H1 (cell line): ENCODE data around the gene ZDHHC8. TPM values are rescaled to one million over a fixed set of nuclear protein-coding genes. Genes with fewer than 3 reads are reported as not detected.

Source experiments
- CTCF ChIA-PET: fragments of 300-600 bp; sonication (Branson Sonifier 250); formaldehyde crosslinking; loops from one replicate; lab custom pipeline; 2021; ENCODE audit not compliant: partially characterized antibody; lab: Charles Lee
- POLR2A ChIA-PET: fragments of 300-600 bp; sonication (Branson Sonifier 250); formaldehyde crosslinking; loops from one replicate; lab custom pipeline; 2021; ENCODE audit warnings: inconsistent platforms; ENCODE audit not compliant: partially characterized antibody; lab: Charles Lee
- DNase-seq, 2 experiments: peaks; one replicate each; pipeline versions ENCODE4 v3.0.0 to v3.0.0-alpha.2; 2010 to 2022; ENCODE audit warnings: low spot score in 2 of 2, low read depth in 1 of 2, mixed read lengths in 1 of 2
- FAIRE-seq: peaks from 2 replicates; lab custom pipeline; 2011; peaks lifted over from hg19 to GRCh38; lab: Jason Lieb, UNC
- H2AFZ ChIP-seq: 2 replicates; pipeline ENCODE4 v1.8.1; 2012; ENCODE audit warnings: low read length, inconsistent platforms
- H2AK5ac ChIP-seq: 2 replicates; pipeline ENCODE4 v1.6.1; 2013; ENCODE audit warnings: low read depth, low read length
- H2BK120ac ChIP-seq: replicated peaks from 2 replicates; pipeline ENCODE3; 2013; ENCODE audit warnings: low read depth, low read length, inconsistent platforms
- H2BK12ac ChIP-seq: 2 replicates; pipeline ENCODE4 v1.6.1; 2013; ENCODE audit warnings: low read depth, low read length
- H2BK15ac ChIP-seq: 2 replicates; pipeline ENCODE4 v1.6.1; 2013; ENCODE audit warnings: low read length
- H2BK20ac ChIP-seq: 2 replicates; pipeline ENCODE4 v1.6.1; 2013; ENCODE audit warnings: low read length
- H2BK5ac ChIP-seq: 2 replicates; pipeline ENCODE4 v1.6.1; 2013; ENCODE audit warnings: low read depth, low read length
- H3K14ac ChIP-seq: 2 replicates; pipeline ENCODE4 v1.6.1; 2013; ENCODE audit warnings: inconsistent platforms; ENCODE audit not compliant: insufficient read length
- H3K18ac ChIP-seq: 2 replicates; pipeline ENCODE4 v1.6.1; 2013; ENCODE audit warnings: low read length; ENCODE audit errors: extremely low read depth
- H3K23ac ChIP-seq: 2 replicates; pipeline ENCODE4 v1.6.1; 2013; ENCODE audit warnings: inconsistent platforms; ENCODE audit not compliant: insufficient read length
- H3K23me2 ChIP-seq: 2 replicates; pipeline ENCODE4 v1.6.1; 2013; ENCODE audit warnings: low read depth, low read length
- H3K27ac ChIP-seq: 2 replicates; pipeline ENCODE4 v1.6.1; 2011; ENCODE audit warnings: low read depth, low read length, inconsistent platforms
- H3K27me3 ChIP-seq, 4 experiments: replicated peaks in 1 of 4; 1 replicate in 1 of 4; 2 replicates in 3 of 4; pipeline versions ENCODE4 v1.6.1 to v1.8.1; 2011 to 2013; ENCODE audit warnings: low read length in 3 of 4, mild to moderate bottlenecking in 3 of 4, inconsistent platforms in 2 of 4, mixed read lengths in 2 of 4, moderate library complexity in 1 of 4; ENCODE audit not compliant: control insufficient read depth in 3 of 4, insufficient read depth in 3 of 4; ENCODE audit errors: extremely low read depth in 1 of 4
- H3K36me3 ChIP-seq, 4 experiments: 2 replicates each; pipeline versions ENCODE4 v1.6.1 to v1.8.1; 2011 to 2013; ENCODE audit warnings: mild to moderate bottlenecking in 4 of 4, low read length in 3 of 4, moderate library complexity in 2 of 4, control low read depth in 1 of 4, inconsistent platforms in 1 of 4; ENCODE audit not compliant: insufficient read depth in 4 of 4, control insufficient read depth in 2 of 4
- H3K4ac ChIP-seq: replicated peaks from 2 replicates; pipeline ENCODE3; 2013; ENCODE audit warnings: low read length, low read depth, mixed read lengths, inconsistent platforms; ENCODE audit not compliant: insufficient read length
- H3K4me1 ChIP-seq, 4 experiments: replicated peaks in 1 of 4; 1 replicate in 1 of 4; 2 replicates in 3 of 4; pipeline versions ENCODE4 v1.6.1 to v1.8.1; 2011 to 2013; ENCODE audit warnings: low read length in 3 of 4, inconsistent platforms in 2 of 4, mixed read lengths in 1 of 4; ENCODE audit not compliant: insufficient read depth in 4 of 4, control insufficient read depth in 3 of 4
- H3K4me2 ChIP-seq, 2 experiments: 2 replicates each; pipeline versions ENCODE4 v1.6.1 to v1.8.1; 2011 to 2013; ENCODE audit warnings: low read depth in 2 of 2, low read length in 2 of 2, control low read depth in 1 of 2, inconsistent platforms in 1 of 2, mild to moderate bottlenecking in 1 of 2; ENCODE audit not compliant: insufficient read depth in 1 of 2
- H3K4me3 ChIP-seq, 4 experiments: fragments of 200-600, 300-600 bp in 1 of 4; sonication (generic), shearing (Covaris generic), sonication (Bioruptor Twin) in 1 of 4; 2 replicates each; pipeline versions ENCODE4 v1.5.1 to v1.8.1; 2011 to 2016; ENCODE audit warnings: low read length in 4 of 4, low read depth in 3 of 4, control low read depth in 2 of 4, inconsistent platforms in 2 of 4, mild to moderate bottlenecking in 2 of 4, mixed read lengths in 1 of 4, moderate library complexity in 1 of 4; ENCODE audit not compliant: insufficient read depth in 2 of 4; ENCODE audit errors: extremely low read depth in 1 of 4
- H3K56ac ChIP-seq: replicated peaks from 2 replicates; pipeline ENCODE3; 2013; ENCODE audit warnings: low read depth, mild to moderate bottlenecking, mixed read lengths, low read length, inconsistent platforms; ENCODE audit not compliant: insufficient read length
- H3K79me1 ChIP-seq: 2 replicates; pipeline ENCODE4 v1.6.1; 2013; ENCODE audit warnings: low read depth, low read length, control low read depth
- H3K79me2 ChIP-seq, 2 experiments: 2 replicates each; pipeline versions ENCODE4 v1.6.1 to v1.8.1; 2012 to 2013; ENCODE audit warnings: low read length in 2 of 2, mild to moderate bottlenecking in 2 of 2, inconsistent platforms in 1 of 2; ENCODE audit not compliant: insufficient read depth in 2 of 2, control insufficient read depth in 1 of 2
- H3K9ac ChIP-seq, 4 experiments: replicated peaks in 1 of 4; 1 replicate in 1 of 4; 2 replicates in 3 of 4; pipeline versions ENCODE4 v1.6.1 to v1.8.1; 2011 to 2013; ENCODE audit warnings: low read depth in 3 of 4, low read length in 3 of 4, control low read depth in 2 of 4, mild to moderate bottlenecking in 2 of 4, moderate library complexity in 2 of 4, inconsistent platforms in 1 of 4; ENCODE audit errors: extremely low read depth in 1 of 4
- H3K9me3 ChIP-seq, 2 experiments: 2 replicates each; pipeline versions ENCODE4 v1.6.1 to v1.8.1; 2012 to 2013; ENCODE audit warnings: mild to moderate bottlenecking in 2 of 2, moderate library complexity in 2 of 2, control low read depth in 1 of 2, inconsistent platforms in 1 of 2, low read depth in 1 of 2, low read length in 1 of 2, mixed read lengths in 1 of 2; ENCODE audit not compliant: insufficient read depth in 2 of 2
- H4K20me1 ChIP-seq, 2 experiments: replicated peaks in 1 of 2; 2 replicates each; pipeline versions ENCODE3 to v1.8.1; 2011 to 2013; ENCODE audit warnings: inconsistent platforms in 2 of 2, low read length in 2 of 2, mild to moderate bottlenecking in 1 of 2; ENCODE audit not compliant: insufficient read depth in 2 of 2, control insufficient read depth in 1 of 2
- H4K5ac ChIP-seq: 2 replicates; pipeline ENCODE4 v1.6.1; 2013; ENCODE audit warnings: low read length, low read depth, mixed read lengths, inconsistent platforms; ENCODE audit not compliant: insufficient read length
- H4K8ac ChIP-seq: 2 replicates; pipeline ENCODE4 v1.8.0; 2013; ENCODE audit warnings: mild to moderate bottlenecking, moderate library complexity, low read length, inconsistent platforms; ENCODE audit not compliant: insufficient read depth; ENCODE audit errors: extremely low read depth
- H4K91ac ChIP-seq: replicated peaks from 2 replicates; pipeline ENCODE3; 2013; ENCODE audit warnings: low read length, mixed read lengths, inconsistent platforms; ENCODE audit not compliant: insufficient read length
- CBX8 ChIP-seq: fragments of 300-800, 300-1000 bp; sonication (generic); IDR thresholded peaks from 2 replicates; pipeline ENCODE4 v1.7.1; 2016; ENCODE audit warnings: low read depth, low read length, borderline replicate concordance
- CHD1 ChIP-seq: IDR thresholded peaks from 2 replicates; pipeline ENCODE4 v1.6.1; 2012; ENCODE audit warnings: low read depth, low read length, improper control_type of control experiment
- SUZ12 ChIP-seq: fragments of 200-600 bp; sonication (generic); IDR thresholded peaks from 2 replicates; pipeline ENCODE4 v1.6.1; 2012; ENCODE audit warnings: mild to moderate bottlenecking, inconsistent platforms, low read length, moderate library complexity, mixed read lengths
- TAF1 ChIP-seq: IDR thresholded peaks from 2 replicates; pipeline ENCODE4 v1.6.1; 2011; ENCODE audit warnings: mild to moderate bottlenecking, low read depth, low read length
- WGBS, 2 experiments: shearing (Covaris generic) in 1 of 2; methylation state at CpG; one replicate each; pipeline versions ENCODE4 v1.1.6 to v1.1.7; 2013 to 2015; ENCODE audit warnings: low lambda C conversion rate in 2 of 2, mixed read lengths in 2 of 2, inconsistent platforms in 1 of 2, low coverage in 1 of 2, missing lambda C conversion rate in 1 of 2; ENCODE audit not compliant: insufficient replicate concordance in 2 of 2, insufficient coverage in 1 of 2, insufficient read length in 1 of 2; ENCODE audit errors: extremely low coverage in 1 of 2, missing lambda C conversion rate in 1 of 2; 5-methylcytosine and 5-hydroxymethylcytosine counted together
- polyA plus RNA-seq, 7 experiments: library from polyadenylated mRNA; depleted of rRNA in 3 of 7; stranded (reverse) in 5 of 7; unstranded in 2 of 7; fragments of >200 nt in 5 of 7; fragments of 200-250 nt in 2 of 7; gene quantifications; 1 replicate in 5 of 7; 2 replicates in 1 of 7; 4 replicates in 1 of 7; pipeline versions ENCODE4 v1.2.1 to v1.2.3, GENCODE V29; 2011 to 2013; ENCODE audit warnings: missing spikeins in 2 of 7, mixed read lengths in 2 of 7
- total RNA-seq: library from RNA; stranded (reverse); fragmentation: NEBNext Ultra II Directional; extraction: Animal tissue kit (Norgen Biotek cat#: 25700); gene quantifications from 2 replicates; pipeline ENCODE4 v1.2.1, GENCODE V29; 2021

The ZDHHC8 gene
- total and polyA plus RNA-seq, 2 of the 8 experiments (the other 6 are each of a cell fraction or from before 2014, with no cell fraction given): 18.6 to 65.6 TPM

DNA sequence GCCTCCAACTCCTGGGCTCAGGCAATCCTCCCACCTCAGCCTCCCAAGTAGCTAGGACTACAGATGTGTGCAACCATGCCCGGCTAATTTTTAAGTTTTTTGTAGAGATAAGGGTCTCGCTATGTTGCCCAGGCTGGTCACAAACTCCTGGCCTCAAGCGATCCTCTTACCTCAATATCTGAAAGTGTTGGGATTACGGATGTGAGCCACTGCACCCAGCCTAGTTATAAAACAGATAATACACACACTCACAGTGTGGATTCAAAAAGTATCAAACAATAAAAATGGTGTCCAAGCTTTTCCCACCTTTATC, 19.6 kb downstream of the ZDHHC8 start:
- WGBS, 2 experiments: 94% methylated on average over 4 of the region's 4 CpGs; no CpG with 5 or more reads in 1 of the 2 experiments
- Histone ChIP-seq H2BK5ac (no peak overlapping the region), H4K91ac (no peak overlapping the region), H4K20me1 (no peaks in the 10 kb centered on the region), H2BK12ac (no peak overlapping the region), H2AFZ (no peak overlapping the region), H3K23me2 (no peaks in the 10 kb centered on the region), H2BK20ac (no peak overlapping the region), H4K5ac (no peak overlapping the region), H3K36me3 (no peaks in the 10 kb centered on the region), H3K14ac (no peak overlapping the region), H3K4ac (no peak overlapping the region), H3K9ac (no peak overlapping the region), H3K79me2 (no peaks in the 10 kb centered on the region), H3K4me3 (no peak overlapping the region), H3K18ac (no peak overlapping the region), H3K27ac (no peak overlapping the region), H3K23ac (no peak overlapping the region), H2BK120ac (no peak overlapping the region), H4K8ac (no peak overlapping the region), H3K27me3 (no peaks in the 10 kb centered on the region), H3K56ac (no peak overlapping the region), H2BK15ac (no peak overlapping the region), H3K4me1 (no peaks in the 10 kb centered on the region), H2AK5ac (no peak overlapping the region), H3K4me2 (no peak overlapping the region), H3K9me3 (no peaks in the 10 kb centered on the region), H3K79me1 (no peaks in the 10 kb centered on the region)
- CTCF ChIA-PET: interaction anchor here (0.8 to 7.7 kb wide), 6 partner anchors 24 to 135 kb away, joined by 3 to 93 read pairs (median 3); no protein-coding TSS in a partner anchor
- FAIRE-seq (no peak), DNase-seq (no peak)
- POLR2A ChIA-PET: interaction anchor here (1.2 to 1.8 kb wide), 3 partner anchors 22 to 107 kb away, joined by 3 to 8 read pairs (median 5); partner anchors contain the start of gene TRMT2A
- no peak for TF ChIP-seq CHD1
- no peak for TF ChIP-seq SUZ12
- no peak for TF ChIP-seq TAF1
- no peak for TF ChIP-seq CBX8
